Thoracic aorta (tissue), 2 donors: Measurements from ENCODE around the gene HTR4. TPM values are rescaled to one million over a fixed set of nuclear protein-coding genes. Genes with fewer than 3 reads are reported as not detected.

Source experiments
- ATAC-seq: fragments of 150-250 bp; one replicate; pipeline ENCODE4 v1.8.0; 2017; ENCODE audit warnings: low read depth; ENCODE audit not compliant: insufficient number of reproducible peaks, low FRiP score
- DNase-seq: peaks from one replicate; pipeline ENCODE4 v3.0.0-alpha.2; 2020; ENCODE audit warnings: low spot score
- H3K27ac ChIP-seq, 2 donors: fragments of 200-600 bp; sonication (generic); 1 replicate in 1 of 2; 2 replicates in 1 of 2; pipeline ENCODE4 v1.5.1; 2016; ENCODE audit warnings: mild to moderate bottlenecking in 2 of 2, moderate library complexity in 2 of 2
- H3K27me3 ChIP-seq: fragments of 200-600 bp; sonication (generic); replicated peaks from 2 replicates; pipeline ENCODE4 v1.6.0; 2016; ENCODE audit warnings: mild to moderate bottlenecking; ENCODE audit not compliant: insufficient read depth
- H3K36me3 ChIP-seq: fragments of 200-600 bp; sonication (generic); one replicate; pipeline ENCODE4 v1.5.1; 2016
- H3K4me1 ChIP-seq, 2 donors: fragments of 200-600 bp; sonication (generic); 1 replicate in 1 of 2; 2 replicates in 1 of 2; pipeline versions ENCODE4 v1.5.1 to v1.6.0; 2016; ENCODE audit warnings: low read depth in 2 of 2, mild to moderate bottlenecking in 1 of 2; ENCODE audit not compliant: control insufficient read depth in 1 of 2
- H3K4me3 ChIP-seq: fragments of 200-600 bp; sonication (generic); 2 replicates; pipeline ENCODE4 v1.5.1; 2016; ENCODE audit warnings: mild to moderate bottlenecking
- H3K9me3 ChIP-seq: fragments of 200-600 bp; sonication (generic); 2 replicates; pipeline ENCODE4 v1.5.1; 2016
- CTCF ChIP-seq: fragments of 200-600 bp; sonication (generic); IDR thresholded peaks from one replicate; pipeline ENCODE4 v1.5.1; 2019; ENCODE audit warnings: antibody characterized with exemption
- total RNA-seq, 2 donors: library from RNA; depleted of rRNA; stranded (reverse); fragments of >200 nt; gene quantifications; one replicate each; pipeline versions ENCODE4 v1.1.0 to v1.2.3, GENCODE V29; 2016

Gene HTR4
- total RNA-seq, 2 donors from 2014 or later = 3.9 to 7.8 TPM

GRCh38 chr5:148687871-148688270, 33.5 kb upstream of the HTR4 start:
- H3K9me3 ChIP-seq = peaks cover 5% of the 10 kb centered on the region
- DNase-seq (no peak), ATAC-seq (no peak)
- peaks cover 3 to 12% of the 10 kb centered on the region in 2 donors for H3K4me1 ChIP-seq
- no peaks in the 10 kb centered on the region for H3K27me3 ChIP-seq
- no peaks in the 10 kb centered on the region for H3K36me3 ChIP-seq
- no peak overlapping the region for H3K4me3 ChIP-seq
- no peak overlapping the region for H3K27ac ChIP-seq
- TF ChIP-seq CTCF = no peak

GRCh38 chr5:148687427-148687826, 33.1 kb upstream of the HTR4 start:
- no peak for ATAC-seq
- Histone ChIP-seq H3K9me3 (peaks cover 5% of the 10 kb centered on the region), H3K4me1 (peaks cover 3 to 12% of the 10 kb centered on the region in 2 donors), H3K36me3 (no peaks in the 10 kb centered on the region), H3K4me3 (no peak overlapping the region), H3K27ac (no peak overlapping the region), H3K27me3 (no peaks in the 10 kb centered on the region)
- no peak for DNase-seq
- no peak for TF ChIP-seq CTCF

GRCh38 chr5:148686660-148687059, 32.3 kb upstream of the HTR4 start:
- peaks cover 5% of the 10 kb centered on the region for H3K9me3 ChIP-seq
- no peak overlapping the region for H3K27ac ChIP-seq
- ATAC-seq (no peak), DNase-seq (no peak)
- no peaks in the 10 kb centered on the region for H3K27me3 ChIP-seq
- H3K36me3 ChIP-seq = no peaks in the 10 kb centered on the region
- H3K4me1 ChIP-seq = peaks cover 3 to 12% of the 10 kb centered on the region in 2 donors
- no peak overlapping the region for H3K4me3 ChIP-seq
- no peak for TF ChIP-seq CTCF

GRCh38 chr5:148685520-148686134, 31.3 kb upstream of the HTR4 start:
- H3K4me3 ChIP-seq = no peak overlapping the region
- ATAC-seq (no peak), DNase-seq (no peak)
- H3K27me3 ChIP-seq = no peaks in the 10 kb centered on the region
- peaks cover 3 to 12% of the 10 kb centered on the region in 2 donors for H3K4me1 ChIP-seq
- TF ChIP-seq CTCF = no peak
- H3K36me3 ChIP-seq = no peaks in the 10 kb centered on the region
- H3K27ac ChIP-seq = no peak overlapping the region
- peaks cover 5% of the 10 kb centered on the region for H3K9me3 ChIP-seq

GRCh38 chr5:148684528-148684927, 30.2 kb upstream of the HTR4 start:
- ATAC-seq = no peak
- no peak for TF ChIP-seq CTCF
- H3K9me3 ChIP-seq = peaks cover 5% of the 10 kb centered on the region

More at GRCh38 chr5:148684528-148684927, 30.2 kb upstream of the HTR4 start:
- Histone ChIP-seq H3K4me1 (peaks cover 3 to 12% of the 10 kb centered on the region in 2 donors), H3K36me3 (no peaks in the 10 kb centered on the region), H3K27me3 (no peaks in the 10 kb centered on the region), H3K27ac (no peak overlapping the region), H3K4me3 (no peak overlapping the region)
- no peak for DNase-seq
